Gastrocnemius medialis (tissue), 4 donors: Measurements from ENCODE around the gene VEZT. TPM values are rescaled to one million over a fixed set of nuclear protein-coding genes. Genes with fewer than 3 reads are reported as not detected.
A peak's percentile ranks its signal among the peaks of the same experiment; 100 is the strongest.

Experiments
- ATAC-seq, 2 donors: fragments of 150-250 bp; one replicate each; pipeline ENCODE4 v1.9.1; 2016
- DNase-seq, 2 donors: peaks; one replicate each; pipeline ENCODE4 v3.0.0-alpha.2; 2019
- H3K27ac ChIP-seq, 4 donors: fragments of 200-600 bp; sonication (generic); 1 replicate in 1 of 4; 2 replicates in 3 of 4; pipeline ENCODE4 v1.5.1; 2016 to 2018; ENCODE audit warnings: mild to moderate bottlenecking in 2 of 4, moderate library complexity in 1 of 4
- H3K27me3 ChIP-seq, 3 donors: fragments of 200-600 bp; sonication (generic) in 2 of 3; 1 replicate in 1 of 3; 2 replicates in 2 of 3; pipeline versions ENCODE4 v1.5.1 to v1.6.0; 2016 to 2019; ENCODE audit warnings: mild to moderate bottlenecking in 1 of 3, moderate library complexity in 1 of 3
- H3K36me3 ChIP-seq, 2 donors: fragments of 200-600 bp; sonication (generic) in 1 of 2; one replicate each; pipeline ENCODE4 v1.5.1; 2017 to 2018
- H3K4me1 ChIP-seq, 2 donors: fragments of 200-600 bp; sonication (generic) in 1 of 2; one replicate each; pipeline ENCODE4 v1.5.1; 2016 to 2017; ENCODE audit warnings: mild to moderate bottlenecking in 2 of 2
- H3K4me3 ChIP-seq, 4 donors: fragments of 200-600 bp; sonication (generic) in 3 of 4; 1 replicate in 1 of 4; 2 replicates in 3 of 4; pipeline ENCODE4 v1.5.1; 2016 to 2019; ENCODE audit warnings: mild to moderate bottlenecking in 2 of 4
- H3K9me3 ChIP-seq, 3 donors: fragments of 200-600 bp; sonication (generic) in 2 of 3; 1 replicate in 1 of 3; 2 replicates in 2 of 3; pipeline ENCODE4 v1.5.1; 2016 to 2019
- CTCF ChIP-seq, 5 experiments: fragments of 450-650 bp in 3 of 5; fragments of 200-600 bp in 2 of 5; sonication (generic) in 2 of 5; IDR thresholded peaks in 4 of 5; conservative IDR thresholded peaks in 1 of 5; 1 replicate in 4 of 5; 2 replicates in 1 of 5; pipeline ENCODE4 v1.5.1; 2016 to 2019; ENCODE audit warnings: antibody characterized with exemption in 5 of 5, mild to moderate bottlenecking in 3 of 5, moderate library complexity in 3 of 5
- POLR2A ChIP-seq, 2 donors: fragments of 450-650 bp; IDR thresholded peaks; one replicate each; pipeline ENCODE4 v1.6.1; 2017; ENCODE audit warnings: antibody characterized with exemption in 2 of 2, mild to moderate bottlenecking in 2 of 2, moderate library complexity in 2 of 2
- in situ Hi-C, 4 donors: fragments of 200-750 bp; cut with MboI; loops; one replicate each; pipeline versions ENCODE4 v1.15.0 to v1.8.0; 2017; ENCODE audit warnings: low sequenced_read_pairs in 4 of 4
- intact Hi-C: fragments of 100-400 bp; cut with DNase I; formaldehyde crosslinking; loops from one replicate; pipeline ENCODE4 v1.15.1; 2023; ENCODE audit warnings: low total_unique reads
- total RNA-seq, 4 donors: library from RNA; depleted of rRNA; stranded (reverse); fragments of >200 nt; gene quantifications; one replicate each; pipeline versions ENCODE4 v1.1.0 to v1.2.3, GENCODE V29; 2016

The VEZT gene
- total RNA-seq, 4 donors from 2014 or later: 100 to 131 (median 118) TPM

GRCh38 chr12:95261109-95261508 lies 43.5 kb downstream of the VEZT start:
- Histone ChIP-seq H3K9me3 (no peaks in the 10 kb centered on the region), H3K4me1 (peaks cover 9 to 27% of the 10 kb centered on the region in 2 donors), H3K27ac (no peak overlapping the region), H3K36me3 (peaks cover 0 to 32% of the 10 kb centered on the region in 2 donors), H3K4me3 (no peak overlapping the region), H3K27me3 (no peaks in the 10 kb centered on the region)
- ATAC-seq (no peak), DNase-seq (no peak)
- intact Hi-C loops (loop anchor here (5.0 kb wide), 1 partner anchor 34 kb away; no protein-coding TSS in a partner anchor), in situ Hi-C loops (no loop called here)
- no peak for TF ChIP-seq CTCF (IDR thresholded peaks at IDR 0.05 in 4 of 5, conservative IDR thresholded peaks at IDR 0.05 in 1 of 5)
- TF ChIP-seq POLR2A (IDR thresholded peaks at IDR 0.05): no peak

- no peak for TF ChIP-seq POLR2A (IDR thresholded peaks at IDR 0.05)
- TF ChIP-seq CTCF (IDR thresholded peaks at IDR 0.05 in 4 of 5, conservative IDR thresholded peaks at IDR 0.05 in 1 of 5): no peak
- Histone ChIP-seq H3K36me3 (peaks cover 0 to 29% of the 10 kb centered on the region in 2 donors), H3K4me3 (no peak overlapping the region), H3K9me3 (no peaks in the 10 kb centered on the region), H3K4me1 (peaks cover 12 to 29% of the 10 kb centered on the region in 2 donors), H3K27me3 (no peaks in the 10 kb centered on the region), H3K27ac (no peak overlapping the region)
- intact Hi-C loops: loop anchor here (5.0 kb wide), 1 partner anchor 36 kb away; no protein-coding TSS in a partner anchor
- DNase-seq (no peak), ATAC-seq (peak in 1 of 2 donors; percentile 27)
- in situ Hi-C loops: no loop called here
Observed at GRCh38 chr12:95262808-95263207, 45.2 kb downstream of the VEZT start.

- H3K27me3 ChIP-seq: no peaks in the 10 kb centered on the region
- TF ChIP-seq POLR2A (IDR thresholded peaks at IDR 0.05): no peak
- no peak for DNase-seq
- H3K4me1 ChIP-seq: peaks cover 12 to 18% of the 10 kb centered on the region in 2 donors
- H3K27ac ChIP-seq: no peak overlapping the region
- intact Hi-C loops (no loop called here), in situ Hi-C loops (no loop called here)
- no peak for ATAC-seq
- no peak overlapping the region for H3K4me3 ChIP-seq
- H3K9me3 ChIP-seq: no peaks in the 10 kb centered on the region
- peaks cover 0 to 35% of the 10 kb centered on the region in 2 donors for H3K36me3 ChIP-seq
Observed at GRCh38 chr12:95265765-95266164, 48.2 kb downstream of the VEZT start.

- DNase-seq: no peak
- intact Hi-C loops: no loop called here
- in situ Hi-C loops: no loop called here
- peaks cover 0 to 39% of the 10 kb centered on the region in 2 donors for H3K36me3 ChIP-seq
- H3K4me1 ChIP-seq: peaks cover 12 to 18% of the 10 kb centered on the region in 2 donors
- ATAC-seq: no peak
- H3K9me3 ChIP-seq: no peaks in the 10 kb centered on the region
- H3K4me3 ChIP-seq: no peak overlapping the region
- H3K27ac ChIP-seq: no peak overlapping the region
- H3K27me3 ChIP-seq: no peaks in the 10 kb centered on the region
- TF ChIP-seq CTCF (IDR thresholded peaks at IDR 0.05 in 4 of 5, conservative IDR thresholded peaks at IDR 0.05 in 1 of 5): no peak
Observed at GRCh38 chr12:95266254-95266653, 48.6 kb downstream of the VEZT start.

- intact Hi-C loops: no loop called here
- no peak overlapping the region for H3K4me3 ChIP-seq
- in situ Hi-C loops: no loop called here
- DNase-seq: no peak
- peaks cover 9 to 12% of the 10 kb centered on the region in 2 donors for H3K4me1 ChIP-seq
- ATAC-seq: no peak
- no peak for TF ChIP-seq CTCF (IDR thresholded peaks at IDR 0.05 in 4 of 5, conservative IDR thresholded peaks at IDR 0.05 in 1 of 5)
- no peak for TF ChIP-seq POLR2A (IDR thresholded peaks at IDR 0.05)
- H3K27me3 ChIP-seq: no peaks in the 10 kb centered on the region
- no peaks in the 10 kb centered on the region for H3K9me3 ChIP-seq
- H3K36me3 ChIP-seq: peaks cover 2 to 53% of the 10 kb centered on the region in 2 donors
- H3K27ac ChIP-seq: no peak overlapping the region
Observed at GRCh38 chr12:95269892-95270291, 52.3 kb downstream of the VEZT start.
